Stimulated activated CD4-positive, alpha-beta T cell treated with anti-CD3 and anti-CD28 coated beads, Interleukin-1b, Interleukin-23, amount 100 ng/mL, for 48 hours (primary cell): ENCODE data around the gene SEMG2.

Experiments
- DNase-seq: peaks from one replicate; pipeline ENCODE4 v3.0.0-alpha.2; 2020

SEMG2 gene

DNA sequence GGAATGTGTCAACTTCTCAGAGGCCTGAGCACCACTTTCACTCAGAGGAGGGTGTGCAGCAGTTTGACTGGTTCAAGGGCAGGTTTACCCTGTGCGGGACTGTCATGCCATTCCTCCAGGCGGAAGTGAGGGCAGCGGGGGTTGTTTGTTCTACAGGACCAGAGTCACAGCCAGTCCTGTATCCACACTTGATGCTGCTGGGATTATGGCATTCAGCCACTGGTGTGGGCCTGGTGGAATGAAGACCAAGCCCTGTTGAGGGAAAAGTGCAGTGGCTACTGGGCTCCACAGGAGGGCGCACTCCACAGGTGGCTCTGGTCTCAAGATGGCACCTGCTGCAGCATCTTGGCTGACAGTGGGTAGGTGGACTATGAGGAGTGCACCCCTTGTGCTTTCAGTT is 14.8 kb downstream of the SEMG2 start:
- DNase-seq: no peak

DNA sequence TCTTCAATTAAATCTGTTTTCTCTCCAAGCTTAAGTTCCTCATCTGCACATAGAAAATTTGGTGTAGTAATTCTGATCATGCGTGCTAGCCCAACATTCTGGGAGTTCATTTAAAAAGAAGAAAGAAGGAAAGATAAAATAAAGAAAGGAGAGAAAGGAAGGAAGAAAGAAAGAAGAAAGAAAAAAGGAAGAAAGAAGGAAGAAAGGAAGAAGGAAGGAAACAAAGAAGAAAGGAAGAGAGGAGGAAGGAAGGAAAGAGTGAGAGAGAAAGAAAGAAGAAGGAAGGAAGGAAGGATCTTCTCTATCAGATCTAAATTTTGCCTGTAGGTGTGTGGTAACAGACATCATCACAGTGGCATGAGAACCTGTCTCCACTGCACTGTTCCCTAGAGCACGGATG is 17.0 kb downstream of the SEMG2 start:
- no peak for DNase-seq

DNA sequence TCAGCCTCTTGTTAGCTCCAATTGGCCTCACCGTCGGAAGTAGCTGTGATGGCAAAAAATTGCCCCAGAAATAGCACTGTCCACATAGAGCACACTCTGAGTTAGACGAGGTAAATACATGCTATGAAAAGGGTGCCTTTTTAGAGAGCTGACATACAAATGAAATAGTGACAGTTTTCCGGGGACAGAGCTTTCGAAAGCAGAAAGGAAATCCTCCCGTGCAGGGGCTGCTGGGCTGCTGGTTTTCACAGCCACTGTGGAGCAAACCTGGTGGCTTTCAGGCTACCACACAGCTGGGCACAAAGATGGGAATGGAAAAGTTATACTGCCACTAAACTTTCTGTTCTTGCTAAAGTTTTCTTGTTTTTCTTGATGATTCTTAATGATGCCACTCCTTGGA is 24.9 kb downstream of the SEMG2 start:
- DNase-seq: no peak

DNA sequence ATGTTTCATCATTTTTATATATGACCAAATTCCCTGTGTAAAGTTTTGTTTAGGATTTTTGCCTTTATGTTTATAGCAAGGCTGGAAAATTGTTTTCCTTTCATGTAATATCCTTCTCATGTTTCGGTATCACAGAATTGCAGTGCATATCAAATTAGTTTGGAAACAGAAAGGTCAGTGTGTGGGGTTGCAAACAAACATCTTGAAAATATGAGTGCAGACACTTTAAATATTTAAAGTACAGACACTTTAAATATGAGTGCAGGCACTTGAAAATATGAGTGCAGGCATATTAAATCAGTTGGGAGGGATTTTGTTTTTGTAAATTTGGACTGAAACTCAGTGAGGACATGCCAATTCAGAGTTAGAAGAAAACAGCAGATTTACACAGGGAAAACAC is 26.7 kb downstream of the SEMG2 start:
- DNase-seq: no peak

DNA sequence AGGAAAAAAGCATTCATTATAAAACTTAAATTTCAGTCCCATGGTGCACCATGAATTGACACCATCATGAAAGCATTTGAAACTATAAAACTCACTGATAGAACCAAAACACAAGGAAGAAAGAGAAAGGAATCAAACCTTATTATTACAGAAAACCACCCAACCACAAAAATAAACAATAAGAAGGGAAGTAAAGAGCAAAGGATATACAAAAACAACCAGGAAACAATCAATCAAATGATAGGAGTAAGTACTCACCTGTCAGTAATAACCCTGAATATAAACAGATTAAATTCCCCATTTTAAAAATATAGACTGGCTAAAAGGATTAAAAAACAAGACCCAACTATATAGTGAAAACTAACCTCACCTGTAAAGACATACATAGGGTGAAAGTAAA is 27.4 kb downstream of the SEMG2 start:
- DNase-seq: no peak

DNA sequence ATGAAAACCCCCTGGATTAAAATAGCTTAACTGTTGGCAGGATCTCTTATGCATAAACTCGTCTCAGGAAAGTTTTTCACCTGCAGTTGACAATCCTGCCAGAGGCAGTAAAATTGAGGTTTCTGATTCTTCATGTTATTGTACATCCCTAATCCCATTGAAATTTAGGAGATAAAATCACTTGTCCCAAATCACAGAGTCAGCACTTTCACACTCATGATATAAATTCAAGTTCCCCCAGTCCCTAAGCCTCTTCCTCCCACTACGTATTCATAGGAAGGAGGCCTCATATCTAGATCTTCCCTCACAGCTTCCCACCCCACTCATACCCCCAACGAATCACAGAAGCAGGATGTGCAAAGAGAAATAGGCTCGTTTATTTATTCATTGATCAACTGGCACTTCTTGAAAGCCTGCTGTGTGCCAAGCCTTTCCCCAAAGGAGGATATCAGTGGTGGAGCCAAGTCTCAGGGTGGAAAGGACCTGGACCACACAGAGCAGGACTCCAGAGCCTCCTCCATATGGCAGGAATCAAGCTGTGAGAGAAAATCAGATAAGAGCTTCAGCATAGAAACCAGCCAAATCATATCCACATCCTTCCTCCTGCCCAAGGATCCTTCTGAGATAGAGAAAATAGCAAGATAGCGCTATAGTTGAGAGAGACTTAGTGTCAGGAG is 30.8 kb downstream of the SEMG2 start:
- DNase-seq: no peak

DNA sequence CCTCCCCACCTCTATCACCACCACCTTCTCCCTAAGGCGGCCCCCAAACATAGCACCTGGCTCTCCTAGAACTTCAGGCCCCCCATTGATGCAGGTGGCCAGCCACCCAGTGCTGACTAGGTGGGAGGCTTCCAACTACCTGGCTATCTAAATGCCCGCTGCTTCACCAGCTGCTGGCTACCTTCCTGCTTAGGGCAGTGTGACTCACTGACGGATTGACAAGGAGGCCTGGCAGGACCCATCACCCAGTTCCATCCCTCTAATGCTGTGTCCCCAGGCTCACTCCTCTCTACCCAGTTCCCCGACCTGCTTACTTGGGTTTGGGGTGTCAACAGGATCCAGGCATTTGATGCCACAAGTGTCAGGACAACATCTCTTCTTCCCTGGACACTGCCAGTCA is 32.1 kb downstream of the SEMG2 start:
- DNase-seq: no peak

DNA sequence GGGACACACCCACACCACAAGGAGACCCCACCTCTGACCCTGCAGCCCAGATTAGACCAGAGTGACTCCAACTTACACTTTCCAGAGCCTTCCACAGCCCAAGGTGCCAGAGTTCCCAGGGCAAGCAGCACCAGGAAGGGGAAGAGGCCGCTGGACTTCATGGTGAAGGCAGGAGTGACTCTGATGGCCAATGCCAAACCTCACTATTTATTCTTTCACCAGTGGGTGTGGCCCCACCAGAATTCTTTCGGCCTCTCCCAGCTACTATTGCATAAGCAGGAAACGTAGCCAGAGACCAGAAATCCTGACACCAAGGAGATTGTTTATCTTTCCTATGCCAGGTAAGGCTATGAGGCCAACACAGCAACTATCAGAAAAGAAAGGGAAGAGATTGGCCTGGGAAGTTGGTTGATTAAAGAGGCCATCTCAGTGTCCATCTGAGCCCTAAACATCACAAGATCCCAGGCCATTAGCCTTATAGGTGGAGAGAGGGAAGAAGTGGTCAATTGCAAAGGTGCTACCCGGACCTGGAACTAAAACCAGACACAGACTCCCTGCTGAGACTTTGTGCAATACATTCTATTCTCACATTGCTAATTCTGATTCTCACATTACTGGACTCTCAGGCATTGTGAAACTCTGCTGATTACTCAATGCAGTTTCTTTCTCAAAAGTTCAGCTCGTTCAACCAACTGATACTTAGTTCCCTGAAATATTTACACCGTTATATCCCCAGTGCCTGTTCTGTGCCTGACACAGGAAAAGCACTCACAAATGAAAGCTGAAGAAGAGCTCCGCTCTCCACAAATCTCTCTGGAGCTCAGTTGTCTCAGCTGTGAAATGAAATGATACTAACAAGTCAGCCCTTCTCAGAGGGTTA is 33.5 kb downstream of the SEMG2 start, which contains the start of gene SLPI:
SLPI (minus strand) TSS at position 182 of the 880 bp plus-strand sequence; CDS start at position 161, 21 bp downstream.
- no peak for DNase-seq

DNA sequence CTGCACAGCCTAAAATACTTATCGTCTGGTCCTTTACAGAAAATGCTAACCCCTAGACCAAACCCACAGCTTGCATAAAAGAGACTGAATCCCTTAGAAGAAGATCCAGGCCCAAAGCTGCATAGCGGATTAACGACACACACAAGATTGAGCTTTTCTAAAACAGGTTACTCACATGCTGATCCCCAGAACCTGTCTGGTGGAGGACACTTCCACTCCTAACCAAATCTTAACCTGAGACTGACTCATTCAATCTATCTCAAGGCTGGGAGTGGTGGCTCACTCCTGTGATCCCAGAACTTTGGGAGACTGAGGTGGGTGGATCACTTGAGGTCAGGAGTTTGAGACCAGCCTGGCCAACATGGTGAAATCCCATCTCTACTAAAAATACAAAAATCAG is 36.0 kb downstream of the SEMG2 start:
- DNase-seq: no peak

DNA sequence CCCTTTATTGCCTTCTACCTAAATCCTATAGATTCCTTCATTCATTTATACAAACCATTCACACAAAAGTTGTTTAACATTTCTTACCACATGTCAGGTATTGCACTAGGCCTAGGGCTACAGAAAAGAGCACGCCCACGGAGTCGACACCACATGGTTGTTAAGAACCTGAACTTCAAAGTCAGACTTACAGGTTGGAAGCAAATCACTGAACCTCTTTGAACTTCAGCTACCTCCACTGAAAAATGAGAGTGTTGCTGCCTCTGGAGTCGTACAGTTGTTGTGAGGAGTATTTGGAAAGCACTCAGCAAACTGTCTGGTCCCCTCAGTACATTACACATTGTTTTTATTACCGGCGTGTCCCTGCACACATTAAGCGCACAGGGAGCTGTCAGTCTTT is 36.5 kb downstream of the SEMG2 start:
- no peak for DNase-seq

DNA sequence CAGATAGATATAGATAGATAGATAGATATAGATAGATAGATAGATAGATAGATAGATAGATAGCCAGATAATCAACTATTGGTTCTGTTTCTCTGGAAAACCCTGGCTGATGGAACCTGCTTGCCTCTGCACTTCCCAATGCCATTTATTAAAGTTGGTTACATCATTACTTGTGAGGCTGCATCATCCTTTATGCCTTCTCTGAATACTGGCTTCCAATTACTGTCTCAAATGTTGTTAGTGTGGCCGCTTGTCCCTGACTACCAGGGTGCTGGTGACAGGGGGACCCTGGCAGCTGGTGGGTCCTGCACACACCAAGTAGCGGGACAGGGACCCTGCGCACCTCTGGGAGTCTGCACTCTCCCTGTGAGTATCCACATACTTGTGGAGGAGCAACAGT is 37.1 kb downstream of the SEMG2 start:
- DNase-seq: no peak

DNA sequence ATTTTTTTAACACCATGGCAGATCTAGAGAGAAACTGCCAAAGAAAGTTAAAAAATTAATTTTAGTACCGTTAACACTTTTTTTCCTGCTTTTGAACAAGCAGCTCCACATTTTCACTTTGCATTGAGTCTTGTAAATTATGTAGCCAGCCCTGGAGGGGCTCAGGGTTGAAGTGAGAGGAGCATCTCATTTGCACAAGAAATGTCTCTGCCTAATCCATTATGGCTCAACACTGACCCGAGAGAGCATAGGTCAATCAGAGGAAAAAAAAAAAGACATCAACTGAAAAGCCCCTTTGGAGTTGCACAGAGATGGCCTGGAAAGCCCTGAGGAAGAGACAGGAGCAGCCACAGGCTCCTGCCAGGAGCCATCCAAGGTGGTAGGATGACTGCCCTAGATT is 37.5 kb downstream of the SEMG2 start:
- DNase-seq: no peak

DNA sequence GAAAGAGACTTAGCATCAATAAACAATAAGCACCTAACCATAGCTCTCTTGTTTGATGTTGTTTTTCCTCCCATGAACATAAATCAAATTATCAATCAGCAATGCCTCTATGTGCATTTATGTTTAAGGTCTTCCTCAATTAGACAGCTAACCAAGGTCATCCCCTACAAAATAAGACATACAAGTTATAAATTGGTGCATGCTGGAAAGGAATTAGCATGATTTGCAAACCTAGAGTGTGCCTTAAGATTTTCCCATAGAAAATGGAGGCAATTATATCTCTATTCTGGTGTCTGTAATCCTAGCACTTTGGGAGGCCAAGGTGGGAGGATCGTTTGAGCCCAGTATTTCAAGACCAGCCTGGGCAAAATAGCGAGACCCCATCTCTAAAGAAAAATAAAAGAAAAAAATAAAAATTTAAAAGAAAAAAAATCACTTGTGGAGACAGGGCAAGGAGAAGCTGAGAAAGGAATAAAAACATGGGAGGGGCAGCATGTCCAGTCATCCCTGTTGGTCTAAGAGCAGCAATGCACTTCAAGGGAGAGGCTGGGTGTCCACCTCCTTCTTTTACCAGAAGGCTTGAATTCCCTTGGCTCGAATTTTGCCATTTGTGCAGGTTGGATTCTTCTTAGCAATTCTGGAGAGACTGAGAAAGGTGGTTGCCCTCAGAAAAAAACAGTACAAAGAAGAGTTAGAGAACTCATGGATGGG is 42.5 kb downstream of the SEMG2 start:
- no peak for DNase-seq

DNA sequence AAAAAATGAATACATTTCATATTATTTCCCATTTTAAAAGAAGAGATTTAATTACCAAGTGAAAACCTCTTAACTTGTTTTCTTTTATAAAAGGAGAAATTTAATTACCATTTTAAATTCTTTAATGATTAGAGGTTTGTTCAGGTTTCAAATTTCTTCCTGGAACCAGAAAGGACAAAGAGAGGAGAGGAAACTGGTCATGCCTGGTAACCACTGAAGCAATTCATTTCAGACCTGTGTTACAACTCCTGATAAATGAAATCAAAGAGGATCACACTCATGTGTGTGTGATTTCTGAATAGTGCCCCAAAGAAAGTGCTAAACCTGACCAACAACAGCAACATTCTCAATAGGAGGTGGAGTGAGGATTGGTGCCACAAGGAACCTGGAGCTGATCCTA is 45.8 kb downstream of the SEMG2 start:
- DNase-seq: no peak

DNA sequence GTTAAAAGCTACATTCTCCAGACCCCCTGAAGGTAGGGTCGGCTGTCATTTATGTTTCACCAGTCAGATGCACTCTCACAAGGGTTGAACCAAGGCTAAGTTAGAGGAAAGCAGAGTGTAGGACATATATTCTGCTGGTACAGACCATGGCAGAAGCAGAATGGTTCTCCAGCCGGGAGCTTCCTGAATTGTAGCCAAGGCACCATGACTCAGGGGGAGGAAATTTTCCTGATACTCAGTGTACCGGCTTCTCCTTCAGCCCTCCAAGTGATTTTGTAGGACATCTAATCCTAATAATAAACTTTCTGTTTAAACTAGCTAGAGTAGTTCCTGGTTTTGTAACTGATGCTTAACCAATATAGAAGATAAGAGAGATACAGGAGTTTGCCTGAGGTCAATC is 47.4 kb downstream of the SEMG2 start:
- no peak for DNase-seq

DNA sequence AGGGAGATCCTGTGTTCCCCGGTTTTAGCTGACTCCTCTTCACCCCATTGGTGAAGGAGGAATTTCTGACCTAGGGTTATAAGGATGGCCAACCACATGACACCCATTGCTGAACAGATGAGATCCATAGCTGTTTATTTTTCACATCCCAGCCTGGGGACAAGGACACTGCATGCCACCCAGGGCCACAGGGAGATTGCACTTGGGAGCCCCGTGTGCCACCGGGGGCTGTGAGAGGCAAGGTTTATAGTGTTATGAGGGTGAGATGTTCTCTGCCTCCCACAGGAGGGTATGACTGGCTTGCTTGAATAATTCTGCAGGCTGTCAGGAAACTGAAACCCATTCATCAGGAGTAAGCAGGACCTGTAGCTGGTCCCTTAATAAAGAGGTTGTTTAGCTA is 47.9 kb downstream of the SEMG2 start:
- DNase-seq: no peak

DNA sequence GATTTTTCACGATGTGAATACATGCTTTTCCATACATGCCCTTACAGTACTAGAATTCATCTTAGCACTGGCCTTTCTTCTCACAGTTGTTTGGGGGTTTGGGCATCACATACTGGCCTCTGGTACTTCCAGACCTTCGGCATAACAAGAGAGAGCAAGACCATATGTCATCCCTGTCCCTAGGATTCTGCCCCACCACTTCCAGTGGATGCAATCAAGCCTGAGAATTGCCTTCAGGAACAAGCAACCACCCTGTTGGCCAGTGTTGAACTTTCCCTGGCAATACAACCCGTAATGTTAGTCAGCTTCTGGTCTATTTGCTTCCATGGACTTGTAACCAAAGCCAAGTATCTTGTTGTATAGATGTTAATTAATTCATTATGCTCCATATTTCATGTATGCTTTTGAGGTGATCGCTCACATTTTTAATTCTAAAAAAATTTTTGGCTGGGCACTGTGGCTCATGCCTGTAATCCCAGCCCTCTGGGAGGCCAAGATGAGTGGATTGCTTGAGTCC is 48.6 kb downstream of the SEMG2 start:
- DNase-seq: no peak
